Stimulated activated CD4-positive, alpha-beta T cell treated with anti-CD3 and anti-CD28 coated beads, Interleukin-1b, Interleukin-23, amount 100 ng/mL, for 24 hours (primary cell): ENCODE data around the gene VTI1B.
"Not testable (repeated sequence)": the region's sequence is repeated elsewhere in the genome, so short reads cannot be mapped to it uniquely, and the experiment has no call there.

Experiments used
- DNase-seq, 4 experiments: peaks; one replicate each; pipeline ENCODE4 v3.0.0-alpha.2; 2020; ENCODE audit warnings: low read depth in 4 of 4, low spot score in 1 of 4

Gene VTI1B, protein sequence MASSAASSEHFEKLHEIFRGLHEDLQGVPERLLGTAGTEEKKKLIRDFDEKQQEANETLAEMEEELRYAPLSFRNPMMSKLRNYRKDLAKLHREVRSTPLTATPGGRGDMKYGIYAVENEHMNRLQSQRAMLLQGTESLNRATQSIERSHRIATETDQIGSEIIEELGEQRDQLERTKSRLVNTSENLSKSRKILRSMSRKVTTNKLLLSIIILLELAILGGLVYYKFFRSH

DNA sequence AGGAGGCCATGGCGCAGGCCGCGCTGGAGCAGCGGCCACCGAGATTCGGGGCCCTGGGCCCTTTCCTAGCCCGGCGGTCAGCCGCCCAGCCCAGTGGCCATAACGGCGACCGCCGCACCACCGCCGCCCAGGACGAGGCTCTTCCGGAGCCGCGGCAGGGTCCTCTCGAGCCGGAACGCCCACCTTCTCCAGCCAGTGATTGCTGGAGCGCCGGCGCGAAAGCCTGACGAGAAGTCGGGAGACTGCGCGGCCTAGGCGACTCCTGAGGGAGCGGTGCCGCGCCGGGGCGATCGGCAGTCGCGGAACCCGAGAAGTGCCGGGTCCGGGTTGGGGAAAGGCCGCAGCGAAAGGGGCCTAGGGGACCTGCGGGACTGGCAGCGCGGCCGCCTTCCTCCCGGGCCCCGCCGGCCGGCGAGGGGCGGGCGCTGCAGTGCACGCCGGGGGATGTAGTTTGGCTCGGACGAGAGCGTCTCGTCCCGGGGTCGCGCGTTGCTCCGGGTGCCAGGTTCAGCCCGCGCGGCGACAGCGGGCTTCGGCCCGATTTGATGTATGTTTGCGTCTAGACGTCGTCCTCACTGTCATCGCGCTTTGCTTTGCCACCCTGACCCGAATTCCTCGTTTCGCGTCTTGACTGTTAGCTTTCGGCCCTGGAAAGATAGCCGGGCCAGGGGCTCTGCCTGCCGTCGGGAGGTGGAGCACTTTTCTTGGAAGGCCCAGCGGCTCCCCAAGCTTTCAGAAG lies at the start of gene VTI1B:
Gene VTI1B (minus strand): TSS at position 153 of the 739 bp plus-strand sequence. CDS start 143 bp downstream, at position 10.
- peak; percentile 51 to 68 (median 55) for DNase-seq

DNA sequence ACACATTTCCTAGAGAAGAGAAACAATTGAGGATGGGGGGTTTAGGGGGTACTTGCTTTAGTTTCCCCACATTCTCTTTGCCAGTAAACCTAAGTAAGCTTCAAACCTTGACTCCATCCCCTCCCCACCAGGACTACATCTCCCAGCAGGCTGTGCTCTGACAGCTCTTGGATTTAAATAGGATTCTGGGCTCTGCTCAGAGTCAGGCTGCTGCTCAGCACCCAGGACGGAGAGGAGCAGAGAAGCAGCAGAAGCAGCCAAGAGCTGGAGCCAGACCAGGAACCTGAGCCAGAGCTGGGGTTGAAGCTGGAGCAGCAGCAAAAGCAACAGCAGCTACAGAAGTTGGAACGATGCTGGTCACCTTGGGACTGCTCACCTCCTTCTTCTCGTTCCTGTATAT lies 47.9 kb upstream of the VTI1B start:
- no peak for DNase-seq

DNA sequence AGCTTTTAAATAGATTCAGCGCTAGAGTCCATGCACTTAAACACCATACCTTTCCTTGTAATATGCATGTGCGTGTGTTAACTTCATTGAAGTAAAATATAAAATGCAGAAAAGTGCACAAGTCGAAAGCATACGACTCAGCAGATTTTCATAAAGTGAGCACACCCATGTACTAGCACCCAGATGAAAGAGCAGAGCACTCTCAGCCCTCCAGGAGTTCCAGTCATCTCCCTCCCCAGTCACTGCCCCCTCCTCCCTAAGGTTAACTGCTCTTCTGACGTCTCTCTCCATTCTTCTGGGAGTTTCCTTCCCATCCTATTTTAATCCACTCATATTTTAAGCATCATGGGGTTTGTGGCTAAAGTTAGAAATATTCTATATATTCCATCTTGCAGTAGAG lies 47.4 kb upstream of the VTI1B start:
- DNase-seq = no peak

DNA sequence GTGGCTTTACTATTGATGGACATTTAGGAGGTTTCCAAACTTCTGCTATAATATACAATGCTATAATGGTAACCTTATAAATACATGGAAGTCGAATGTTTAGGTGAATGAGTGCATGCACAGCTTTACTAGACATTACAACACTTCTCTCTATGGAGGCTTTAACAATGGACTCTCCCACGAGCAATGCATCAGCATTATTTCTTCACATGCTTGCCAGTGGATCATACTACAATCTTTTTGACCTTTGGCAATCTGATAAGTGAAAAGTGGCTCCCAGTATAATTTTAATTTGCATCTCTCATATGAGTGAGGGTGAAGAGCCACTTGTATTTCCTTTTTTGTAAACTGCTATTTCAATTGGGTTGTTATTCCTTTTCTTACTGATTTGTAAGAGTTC lies 45.4 kb upstream of the VTI1B start:
- DNase-seq = no peak

DNA sequence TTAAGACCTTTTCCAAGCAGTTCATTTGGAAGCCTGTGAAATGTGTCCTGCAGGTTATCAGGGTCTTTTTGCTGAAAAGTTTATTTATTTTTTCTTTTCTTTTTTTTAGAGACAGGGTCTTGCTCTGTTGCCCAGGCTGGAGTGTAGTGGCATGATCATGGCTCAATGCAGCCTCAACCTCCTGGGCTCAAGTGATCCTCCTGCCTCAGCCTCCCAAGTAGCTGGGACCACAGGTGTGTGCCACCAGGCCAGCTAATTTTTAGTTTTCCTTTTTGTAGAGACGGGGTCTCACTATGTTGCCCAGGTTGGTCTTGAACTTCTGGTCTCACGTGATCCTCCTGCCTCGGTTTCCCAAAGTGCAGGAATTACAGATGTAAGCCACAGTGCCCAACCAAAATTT lies 45.0 kb upstream of the VTI1B start:
- DNase-seq = not testable (repeated sequence)

DNA sequence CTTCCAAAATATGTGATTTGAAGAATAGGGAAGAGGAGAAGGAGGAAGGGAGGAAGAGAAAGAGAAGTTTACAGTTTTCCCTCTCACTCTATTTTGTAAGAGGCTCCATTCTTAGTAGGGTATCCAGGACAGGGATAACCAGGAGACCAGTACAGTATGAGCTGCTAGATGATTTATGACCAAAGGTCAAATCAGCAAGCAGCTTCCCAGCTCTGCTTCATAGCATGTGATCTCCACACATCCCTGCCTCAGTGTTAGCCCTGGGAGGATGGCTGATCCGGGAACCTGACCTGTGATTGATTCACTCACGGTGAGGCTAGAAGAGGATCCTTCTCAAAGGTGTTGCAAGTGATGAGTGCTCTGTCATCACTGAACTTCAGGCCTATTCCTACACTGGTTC lies 43.8 kb upstream of the VTI1B start:
- DNase-seq = no peak

DNA sequence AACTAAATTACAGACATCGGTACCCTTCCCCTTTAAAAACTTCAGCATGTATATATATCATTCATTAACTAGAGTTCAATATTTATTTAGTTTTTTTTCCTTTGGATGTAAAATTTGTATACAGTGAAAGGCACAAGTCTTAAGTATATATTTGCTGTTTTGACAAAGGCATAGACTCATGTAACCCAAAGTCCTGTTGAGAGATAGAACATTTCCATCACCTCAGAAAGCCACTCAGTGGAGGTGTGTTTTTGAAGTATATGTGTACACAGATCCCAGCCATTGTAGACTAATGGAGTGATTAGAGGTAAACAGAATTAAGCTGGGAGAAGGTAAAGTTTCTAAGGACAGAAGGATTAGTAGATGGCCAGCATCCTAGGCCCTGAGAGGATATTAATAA lies 42.6 kb upstream of the VTI1B start:
- DNase-seq = no peak

DNA sequence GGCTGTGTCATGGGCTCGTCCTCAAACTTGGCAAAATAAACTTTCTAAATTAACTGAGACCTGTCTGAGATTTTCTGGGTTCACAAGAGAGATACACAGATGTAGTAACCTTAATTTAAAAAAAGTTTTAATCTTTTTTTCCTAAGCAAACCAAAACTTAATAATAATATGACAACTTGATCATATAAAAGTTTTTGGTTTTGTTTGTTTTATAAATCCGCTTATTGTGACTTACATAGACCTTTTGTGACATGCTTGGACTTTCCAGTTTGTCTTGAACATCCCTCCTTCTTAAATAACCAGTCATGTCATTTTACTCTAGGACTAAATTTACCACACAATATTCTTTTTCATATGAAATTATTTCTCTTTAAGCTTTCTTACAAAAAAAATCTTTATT lies 35.8 kb upstream of the VTI1B start:
- DNase-seq = no peak

DNA sequence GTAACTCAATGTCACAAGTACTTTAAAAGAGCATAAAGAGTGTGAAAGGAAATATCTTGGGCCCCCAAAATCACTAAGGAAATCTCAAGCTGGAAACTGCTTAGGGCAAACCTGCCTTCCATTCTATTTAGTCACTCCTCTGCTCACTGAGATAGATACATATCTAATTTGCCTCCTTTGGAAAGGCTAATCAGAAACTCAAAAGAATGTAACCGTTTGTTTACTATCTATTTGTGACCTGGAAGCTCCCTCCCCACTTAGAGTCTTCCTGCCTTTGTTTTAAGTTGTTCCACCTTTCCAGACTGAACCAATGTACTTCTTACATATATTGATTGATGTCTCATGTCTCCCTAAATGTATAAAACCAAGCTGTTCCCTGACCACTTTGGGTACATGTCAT lies 35.4 kb upstream of the VTI1B start:
- DNase-seq = not testable (repeated sequence)

DNA sequence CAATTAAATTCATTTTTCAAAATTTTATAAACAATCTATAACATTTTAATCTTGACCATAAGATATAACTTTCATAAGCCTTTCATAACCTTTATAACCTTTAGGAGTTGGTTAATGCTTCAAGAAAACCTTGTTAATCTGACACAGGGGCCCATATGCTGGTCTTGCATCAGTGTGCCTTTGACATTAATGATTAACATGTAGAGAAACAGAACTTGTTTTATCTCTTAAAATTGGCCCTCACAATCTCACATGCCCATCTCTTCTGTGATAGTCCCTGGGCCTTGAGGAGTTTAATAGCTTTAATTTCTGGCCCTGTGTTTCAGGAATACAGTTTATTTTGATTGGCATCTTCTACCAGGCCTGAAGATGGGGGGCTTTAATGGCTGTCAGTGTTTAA lies 34.9 kb upstream of the VTI1B start:
- not testable (repeated sequence) for DNase-seq

DNA sequence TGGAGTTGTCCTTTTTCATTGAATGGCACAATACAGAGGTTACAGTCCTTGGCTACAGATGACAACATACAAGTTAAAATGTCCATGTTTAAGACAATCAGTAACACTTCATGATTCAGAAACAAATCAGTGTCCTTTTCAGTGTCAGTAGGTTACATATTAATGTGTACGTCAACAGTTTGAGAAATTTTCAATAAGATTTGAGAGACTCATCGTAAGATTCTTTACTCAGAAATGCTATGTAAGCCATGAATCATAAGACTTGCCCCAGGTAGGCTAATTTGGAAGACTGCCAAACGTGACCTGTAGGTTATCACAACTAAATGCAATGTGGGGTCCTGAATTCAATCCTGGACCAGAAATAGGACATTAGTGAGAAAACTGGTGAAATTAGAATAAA lies 30.8 kb upstream of the VTI1B start:
- DNase-seq = no peak

DNA sequence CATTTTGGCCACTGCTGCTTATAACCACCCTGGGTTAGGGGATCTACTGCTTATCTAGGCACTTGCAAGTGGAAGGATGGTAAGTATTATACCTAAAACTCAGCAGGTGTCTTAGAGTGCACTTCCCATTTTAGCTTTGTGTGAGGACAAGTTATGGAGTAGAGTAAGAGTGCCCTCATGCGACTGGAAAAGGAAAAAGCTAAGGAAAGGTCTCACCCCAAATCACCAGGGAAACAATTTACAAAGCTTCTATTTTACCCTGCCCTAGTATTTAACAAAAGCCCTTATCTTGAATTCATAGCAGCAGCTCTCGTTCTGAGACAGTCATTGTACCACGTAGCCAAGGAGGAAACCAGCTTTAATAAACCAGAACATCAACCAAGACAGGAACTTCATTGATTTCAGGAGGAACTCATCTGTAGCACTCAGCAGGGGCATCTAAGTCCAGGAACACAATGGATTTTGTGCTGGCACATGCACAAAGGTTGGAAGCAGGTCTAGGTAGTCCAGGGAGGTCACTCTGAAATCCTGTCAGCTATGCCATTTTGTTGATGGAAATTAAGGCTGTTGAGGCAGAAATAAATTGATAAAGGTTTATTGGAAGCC lies 30.2 kb upstream of the VTI1B start:
- DNase-seq = peak in 1 of 4 experiments; percentile 4

DNA sequence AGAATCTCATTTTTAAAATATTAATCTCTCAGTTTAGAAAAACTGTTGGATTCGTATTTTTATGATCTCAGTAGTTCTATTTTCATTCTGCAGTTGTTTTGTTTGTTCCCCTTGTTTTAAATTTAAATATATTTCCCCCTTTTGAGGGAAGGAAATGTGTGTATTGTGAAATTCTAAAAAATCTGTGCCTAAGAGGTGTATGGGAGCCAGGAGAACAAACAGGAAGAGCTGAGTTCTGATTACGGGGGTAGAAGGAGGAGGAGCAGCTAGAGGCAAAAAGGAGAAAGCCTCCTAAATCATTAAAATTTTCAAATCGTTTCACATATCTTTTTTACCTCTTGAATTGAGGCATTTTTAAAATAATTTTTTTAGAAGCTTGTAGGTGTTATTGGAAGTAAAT lies 29.6 kb upstream of the VTI1B start:
- no peak for DNase-seq

DNA sequence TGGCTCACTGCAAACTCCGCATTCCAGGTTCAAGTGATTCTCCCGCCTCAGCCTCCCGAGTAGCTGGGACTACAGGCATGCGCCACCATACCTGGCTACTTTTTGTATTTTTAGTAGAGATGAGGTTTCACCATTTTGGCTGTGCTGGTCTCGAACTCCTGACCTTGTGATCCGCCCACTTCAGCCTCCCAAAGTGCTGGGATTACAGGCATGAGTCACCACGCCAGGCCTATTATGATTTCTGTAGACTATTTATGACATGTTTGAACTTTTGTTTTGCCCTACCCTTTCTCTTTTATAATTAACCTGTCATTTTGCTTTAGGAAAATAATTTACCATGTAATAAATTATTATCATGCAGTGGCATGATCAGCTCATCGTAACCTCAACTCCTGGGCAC lies 27.1 kb upstream of the VTI1B start, which contains the start of gene RDH12:
Gene RDH12 (plus strand): TSS at position 395 of the 400 bp plus-strand sequence. CDS start 20,757 bp downstream, outside the sequence.
- DNase-seq = not testable (repeated sequence)

DNA sequence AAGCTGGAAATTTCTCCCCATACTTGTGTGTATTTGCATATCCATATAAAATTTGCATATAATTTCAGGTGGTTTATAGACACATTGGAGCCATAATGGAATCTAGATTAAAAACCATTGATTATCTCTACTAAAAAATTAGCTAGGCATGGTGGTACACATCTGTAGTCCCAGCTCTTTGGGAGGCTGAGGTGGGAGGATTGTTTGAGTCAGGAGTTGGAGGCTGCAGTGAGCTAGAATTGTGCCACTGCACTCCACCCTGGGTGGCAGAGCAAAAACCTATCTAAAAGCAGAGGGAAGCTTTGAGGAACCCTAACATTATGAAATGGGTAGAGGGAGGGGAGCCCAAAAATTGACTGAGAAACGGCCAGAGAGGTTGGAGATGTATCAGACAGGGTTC lies 23.7 kb upstream of the VTI1B start:
- DNase-seq = no peak

DNA sequence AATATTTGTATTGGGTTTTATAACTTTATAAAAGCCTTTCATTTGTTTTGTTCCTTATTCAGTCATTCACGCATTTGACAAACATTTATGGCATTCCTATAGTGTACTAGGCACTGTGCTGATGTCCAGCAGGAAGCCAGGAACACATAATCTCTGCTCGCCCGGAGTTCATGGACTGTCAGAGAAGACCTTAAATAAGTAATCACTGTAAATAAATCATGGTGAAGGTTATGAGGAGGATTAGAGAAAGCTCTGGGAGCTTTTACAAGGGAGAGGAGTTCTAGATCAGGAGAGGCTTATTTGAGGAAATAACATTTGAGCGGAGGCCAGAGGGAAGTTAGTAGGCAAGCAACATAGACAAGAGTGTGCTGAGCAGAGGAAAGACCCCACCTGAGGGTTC lies 22.6 kb upstream of the VTI1B start:
- no peak for DNase-seq

DNA sequence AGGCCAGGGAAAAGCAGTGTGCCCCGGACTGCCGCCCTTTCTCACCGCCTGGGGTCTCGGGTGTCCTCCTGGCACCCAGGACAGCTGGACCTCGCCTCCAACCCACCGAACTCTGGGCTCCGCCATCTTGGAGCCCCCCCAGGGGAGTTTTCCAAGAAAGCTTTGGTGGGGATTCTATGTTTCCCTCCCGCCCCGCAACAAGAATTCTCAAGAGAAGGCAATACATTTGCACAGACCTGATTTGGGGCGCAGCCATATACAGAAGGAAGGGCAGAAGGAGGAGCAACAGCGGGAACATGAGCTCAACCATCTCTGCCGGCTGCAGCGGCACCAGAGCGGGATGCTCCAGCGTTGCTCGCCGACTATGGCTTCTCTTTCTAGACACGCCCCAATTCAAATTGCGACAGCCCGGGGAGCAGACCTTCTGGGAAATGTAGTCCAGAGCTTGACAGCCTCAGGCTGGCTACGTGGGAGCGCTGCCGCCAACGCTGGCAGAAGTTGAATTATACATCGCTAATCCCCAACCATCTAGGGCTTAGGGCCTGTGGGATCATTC lies 21.0 kb upstream of the VTI1B start, which contains the start of gene RDH11:
Gene RDH11 (minus strand): TSS at position 371 of the 556 bp plus-strand sequence. CDS start 61 bp downstream, at position 310.
- DNase-seq = peak; percentile 38 to 78 (median 68)

DNA sequence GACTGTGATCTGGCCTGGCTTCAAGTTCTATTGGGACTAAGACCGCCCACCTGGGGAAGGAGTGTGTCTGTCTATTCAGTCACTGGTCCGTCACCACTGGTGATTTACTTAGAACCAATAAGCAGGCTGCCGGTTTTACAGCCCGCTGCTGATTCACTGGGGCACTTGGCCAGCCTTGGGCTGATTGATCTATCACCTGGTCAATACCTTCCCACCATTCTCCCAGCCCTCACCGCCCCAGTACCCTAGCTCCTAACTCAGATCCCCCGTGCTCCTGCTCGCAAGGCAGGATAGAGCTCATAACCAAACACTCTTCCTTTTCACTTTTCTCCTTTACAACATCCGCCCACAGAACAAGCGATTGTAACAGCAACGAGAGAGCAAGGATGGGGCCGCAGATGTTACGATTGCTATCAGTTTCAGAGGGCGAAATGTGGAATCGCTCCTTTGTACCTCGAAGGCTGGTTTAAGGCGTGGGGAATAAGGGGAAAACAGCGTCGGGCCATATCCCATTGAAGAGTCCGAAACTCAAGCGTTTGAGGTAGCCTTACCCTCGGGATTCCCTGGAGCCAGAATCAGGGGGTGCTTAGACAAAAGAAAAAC lies 20.5 kb upstream of the VTI1B start:
- DNase-seq = peak; percentile 38 to 76 (median 53)

DNA sequence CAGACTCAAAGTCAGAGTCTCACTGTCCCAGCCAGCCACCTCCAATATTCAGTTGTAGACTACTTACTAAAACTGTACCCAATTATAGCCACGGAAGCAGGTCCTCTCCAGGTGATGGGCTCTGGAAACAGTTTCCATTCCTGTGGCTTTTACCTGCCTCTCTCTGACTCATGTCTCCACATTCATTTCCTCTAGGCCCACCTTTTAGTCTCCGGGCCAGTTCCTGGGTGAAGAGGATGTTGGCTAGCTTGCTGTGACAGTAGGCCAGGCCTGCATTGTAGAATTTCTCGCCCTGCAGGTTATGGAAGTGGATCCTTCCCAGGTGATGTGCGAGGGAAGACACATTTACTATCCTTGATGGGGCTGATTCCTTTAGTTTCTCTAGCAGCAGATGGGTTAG lies 15.6 kb upstream of the VTI1B start:
- DNase-seq = no peak

DNA sequence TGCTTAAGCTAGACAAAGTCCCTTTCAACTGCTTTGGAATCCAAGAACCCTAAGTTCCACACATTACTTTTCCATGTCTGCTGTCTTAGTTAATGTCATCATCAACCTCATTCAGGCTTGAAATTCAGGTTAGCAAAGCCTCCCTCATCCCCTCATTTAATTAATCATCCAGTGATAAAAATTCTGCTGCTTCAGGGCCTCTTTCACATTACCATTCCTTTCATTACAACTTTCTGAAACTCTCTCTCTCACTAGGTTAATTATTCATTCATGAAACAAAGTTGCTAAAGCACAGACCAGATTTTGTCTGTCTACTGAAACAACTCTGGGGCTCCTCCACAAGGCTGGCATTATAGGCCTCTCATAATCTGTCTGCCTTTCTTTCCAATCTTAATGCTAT lies 9.4 kb upstream of the VTI1B start:
- no peak for DNase-seq

DNA sequence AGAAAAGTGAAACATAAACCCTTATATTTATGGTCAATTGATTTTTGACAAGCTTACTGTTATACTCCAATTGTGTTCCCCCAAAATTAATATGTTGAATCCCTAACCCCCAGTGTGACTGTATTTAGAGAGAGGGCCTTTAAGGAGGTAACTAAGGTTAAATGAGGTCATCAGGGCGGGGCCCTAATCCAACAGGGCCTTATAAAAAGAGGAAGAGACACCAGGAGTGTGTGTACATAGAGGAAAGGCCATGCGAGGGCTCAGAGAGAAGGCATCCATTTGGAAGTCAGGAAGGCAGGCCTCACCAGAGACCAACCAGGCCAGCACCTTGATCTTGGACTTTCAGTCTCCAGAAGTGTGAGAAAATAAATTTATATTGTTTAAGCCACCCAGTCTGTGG lies 6.5 kb upstream of the VTI1B start:
- no peak for DNase-seq
